DMS114 treated with DMSO at 0.1 percent for 48 hours (cell line): Measurements from ENCODE around the gene CENPVL2.
"Not testable (repeated sequence)": the region's sequence is repeated elsewhere in the genome, so short reads cannot be mapped to it uniquely, and the experiment has no call there.

Source experiments
- DNase-seq: peaks from one replicate; lab custom pipeline; 2025; ENCODE audit not compliant: unreplicated experiment; lab: John Stamatoyannopoulos, UW

Gene CENPVL2

DNA sequence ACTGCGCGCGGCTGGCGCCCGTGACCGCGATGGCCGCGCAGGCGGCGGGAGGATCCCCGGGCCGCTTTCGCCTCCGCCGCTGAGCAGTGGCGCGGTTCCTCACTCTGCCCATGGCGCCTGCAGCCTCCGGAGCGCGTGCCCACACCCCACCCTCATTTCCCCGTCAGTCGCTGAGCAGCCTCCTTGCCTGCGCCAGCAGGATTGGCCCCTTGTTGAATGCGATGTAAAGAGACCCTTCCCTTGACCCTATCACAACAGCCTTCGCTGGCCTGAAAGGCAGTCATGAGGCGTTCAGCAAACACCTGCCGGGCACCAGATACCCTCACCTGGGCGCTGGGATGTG is at the start of gene CENPVL2:
Gene CENPVL2, minus strand, starts transcription at position 112 of the 343 bp plus-strand sequence. Its CDS starts 0 bp downstream, at position 112.
- not testable (repeated sequence) for DNase-seq

GRCh38 chrX:51728202-51728601 is 45.6 kb upstream of the CENPVL2 start:
- DNase-seq: no peak

DNA sequence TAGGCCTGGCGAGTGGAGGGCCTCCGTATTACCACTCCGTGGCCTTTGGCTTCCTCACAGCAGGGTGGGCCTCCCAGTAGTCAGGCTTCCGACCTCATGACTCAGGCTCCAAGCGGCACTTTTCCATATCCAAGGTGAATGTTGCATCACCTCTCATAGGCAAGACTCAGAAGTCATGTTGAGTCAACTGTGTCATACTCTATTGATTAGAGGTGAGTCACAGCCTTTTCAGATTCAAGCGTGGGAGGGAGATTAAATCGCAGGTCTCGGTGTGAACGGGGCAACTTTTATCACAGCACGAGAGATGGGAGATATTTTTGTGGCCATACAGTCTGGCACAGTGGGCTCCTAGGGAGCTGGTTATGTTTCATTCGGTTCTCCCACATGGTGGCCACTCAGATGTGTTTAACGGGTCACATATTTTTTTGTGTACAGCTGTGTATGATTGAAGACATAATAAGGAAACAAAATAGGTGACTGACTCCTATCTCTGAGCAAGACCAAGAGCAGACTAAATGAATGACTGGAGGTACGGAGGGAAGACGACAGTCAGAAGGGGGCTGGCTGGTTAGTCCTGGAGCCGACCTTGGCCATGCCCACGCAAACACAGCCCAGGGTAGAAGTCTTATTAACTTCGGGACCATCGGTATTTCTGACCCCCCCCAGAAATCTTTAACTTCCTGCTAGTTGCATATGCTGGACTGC is 30.5 kb upstream of the CENPVL2 start:
- DNase-seq: not testable (repeated sequence)

GRCh38 chrX:51710277-51711164 is 27.9 kb upstream of the CENPVL2 start, which contains the start of gene CENPVL1:
TSS of gene CENPVL1 (plus strand) at chrX:51710512. CDS start at chrX:51710512, 0 bp downstream.
- not testable (repeated sequence) for DNase-seq

DNA sequence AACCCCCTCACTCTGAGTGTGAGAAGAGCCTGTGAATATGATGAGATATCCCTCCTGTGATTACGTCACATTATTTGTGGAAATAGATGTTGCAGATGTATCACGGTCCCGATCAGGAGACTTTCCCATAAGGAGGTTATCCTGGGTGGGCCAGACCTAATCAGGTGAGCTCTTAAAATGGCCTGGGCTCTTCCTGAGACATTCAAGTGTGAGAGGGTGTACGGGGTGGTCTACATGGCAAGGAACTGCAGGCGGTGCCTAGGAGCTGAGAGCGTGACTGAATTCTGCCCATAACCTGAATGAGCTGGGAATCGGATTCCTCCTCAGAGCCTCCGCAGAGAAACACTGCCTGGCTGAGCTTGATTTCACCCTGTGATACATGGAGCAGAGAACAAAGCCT is 14.8 kb upstream of the CENPVL2 start:
- DNase-seq: no peak

- no peak for DNase-seq
Observed at GRCh38 chrX:51694254-51694653, 11.6 kb upstream of the CENPVL2 start.

DNA sequence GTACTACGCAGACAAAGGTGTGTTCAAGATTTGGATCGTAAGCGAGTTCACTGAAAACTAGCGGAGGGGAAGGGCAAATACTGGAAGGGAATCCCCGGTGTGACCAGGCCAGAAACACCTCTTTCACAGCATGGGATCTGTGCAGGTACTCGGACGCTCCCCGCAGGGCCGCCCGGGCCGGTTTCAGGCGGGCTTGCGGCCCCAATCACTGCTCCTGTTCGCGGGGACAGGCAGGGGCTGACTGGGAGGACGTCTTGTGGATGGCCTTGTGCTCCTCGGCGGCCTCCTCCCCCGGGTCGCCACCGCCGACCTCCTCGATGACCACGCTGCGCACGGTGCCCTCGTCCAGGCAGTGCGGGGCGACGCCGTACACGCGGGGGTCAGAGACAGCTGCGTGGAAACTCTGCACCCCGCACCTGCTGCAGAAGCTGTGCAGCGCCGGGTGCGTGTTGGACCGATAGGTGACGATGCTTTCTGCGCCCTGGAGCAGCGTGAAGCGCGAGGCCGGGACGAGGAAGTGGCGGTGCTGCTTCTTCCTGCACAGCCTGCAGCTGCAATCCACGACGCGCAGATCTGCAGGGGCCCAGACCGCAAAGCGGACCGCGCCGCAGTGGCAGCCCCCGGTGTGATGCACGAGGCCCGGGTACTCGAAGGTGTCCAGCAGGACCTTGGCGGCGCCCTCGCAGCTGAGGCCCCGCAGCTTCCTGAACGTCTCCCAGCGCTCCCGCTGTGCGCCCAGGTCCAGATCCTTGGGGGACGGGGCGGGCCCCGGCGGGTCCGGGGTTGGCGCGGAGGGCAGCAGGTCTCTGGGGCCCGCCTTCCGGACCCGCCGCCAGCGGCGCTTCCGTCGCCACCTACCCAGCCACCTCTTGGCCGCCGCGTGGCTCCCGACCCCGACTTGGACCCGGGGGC is 567 bp downstream of the CENPVL2 start:
- not testable (repeated sequence) for DNase-seq

GRCh38 chrX:51679689-51680433 is 2.8 kb downstream of the CENPVL2 start:
- DNase-seq: not testable (repeated sequence)

- DNase-seq: no peak
Observed at GRCh38 chrX:51665981-51666380, 16.6 kb downstream of the CENPVL2 start.

DNA sequence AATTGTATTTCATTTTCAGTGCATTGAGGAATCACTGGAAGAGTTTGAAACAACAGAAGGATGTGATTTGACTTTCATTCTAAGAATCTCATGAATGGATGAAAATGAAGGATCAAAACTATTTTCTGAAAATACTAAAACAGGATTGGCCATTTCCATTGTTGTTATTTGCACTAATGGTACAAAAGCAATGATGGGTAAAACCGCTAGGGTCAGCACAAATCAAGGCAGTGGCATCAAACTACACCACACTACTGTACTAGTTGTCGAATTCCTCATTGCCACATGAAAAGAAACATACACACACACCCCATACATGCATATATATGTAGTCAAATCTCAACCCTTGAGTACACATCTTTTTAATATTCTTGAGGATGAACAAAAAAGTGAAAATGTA is 39.3 kb downstream of the CENPVL2 start:
- no peak for DNase-seq

DNA sequence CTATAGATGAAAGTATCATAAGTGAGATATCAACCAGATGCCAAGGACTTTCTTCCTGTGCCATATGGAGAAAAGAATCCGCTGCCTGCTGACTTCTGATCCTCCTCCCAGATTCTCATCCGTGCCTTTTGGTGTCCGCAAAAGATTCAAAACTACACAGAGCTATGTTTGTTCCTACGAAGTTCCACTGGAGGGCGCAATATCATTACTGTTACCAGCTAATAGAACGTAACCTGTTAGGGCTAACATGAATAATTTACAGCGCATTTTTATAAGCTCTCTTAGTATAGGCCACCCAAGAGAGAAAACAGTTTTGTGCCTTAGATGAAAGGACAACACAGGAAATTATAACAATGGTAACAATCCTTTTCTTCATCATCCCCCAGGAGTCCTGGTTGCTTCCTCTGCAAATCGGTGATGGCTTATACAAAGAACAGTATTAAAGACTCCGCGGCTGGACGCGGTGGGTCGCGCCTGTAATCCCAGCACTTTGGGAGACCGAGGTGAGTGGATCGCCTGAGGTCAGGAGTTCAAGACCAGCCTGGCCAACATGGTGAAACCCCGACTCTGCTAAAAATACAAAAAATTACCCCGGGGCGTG is 41.1 kb downstream of the CENPVL2 start:
- DNase-seq: peak; percentile 46

GRCh38 chrX:51636511-51636910 is 46.1 kb downstream of the CENPVL2 start:
- not testable (repeated sequence) for DNase-seq
